Esophagus muscularis mucosa (tissue), 4 donors: Measurements from ENCODE around the gene MRPS16. TPM values are rescaled to one million over a fixed set of nuclear protein-coding genes. Genes with fewer than 3 reads are reported as not detected.

Experiments used
- DNase-seq: peaks from one replicate; pipeline ENCODE4 v3.0.0-alpha.2; 2017; ENCODE audit errors: extremely low spot score
- H3K27ac ChIP-seq, 4 donors: fragments of 200-600 bp; sonication (generic); replicated peaks in 1 of 4; 1 replicate in 3 of 4; 2 replicates in 1 of 4; pipeline ENCODE4 v1.5.1; 2016 to 2019; ENCODE audit warnings: mild to moderate bottlenecking in 1 of 4
- H3K27me3 ChIP-seq, 4 donors: fragments of 200-600 bp; sonication (generic); one replicate each; pipeline versions ENCODE4 v1.5.1 to v1.6.0; 2016 to 2019
- H3K36me3 ChIP-seq, 4 donors: fragments of 200-600 bp; sonication (generic); one replicate each; pipeline ENCODE4 v1.5.1; 2016 to 2019
- H3K4me1 ChIP-seq, 4 donors: fragments of 200-600 bp; sonication (generic); one replicate each; pipeline ENCODE4 v1.5.1; 2016 to 2019
- H3K4me3 ChIP-seq, 4 donors: fragments of 200-600 bp; sonication (generic); 1 replicate in 2 of 4; 2 replicates in 2 of 4; pipeline ENCODE4 v1.5.1; 2016 to 2019; ENCODE audit warnings: mild to moderate bottlenecking in 4 of 4, moderate library complexity in 1 of 4
- H3K9me3 ChIP-seq, 4 donors: fragments of 200-600 bp; sonication (generic); 1 replicate in 3 of 4; 2 replicates in 1 of 4; pipeline ENCODE4 v1.5.1; 2016 to 2019
- CTCF ChIP-seq, 3 experiments: fragments of 200-600 bp in 2 of 3; fragments of 450-650 bp in 1 of 3; sonication (generic) in 2 of 3; IDR thresholded peaks; one replicate each; pipeline ENCODE4 v1.5.1; 2017 to 2019; ENCODE audit warnings: antibody characterized with exemption in 3 of 3, mild to moderate bottlenecking in 2 of 3, moderate library complexity in 1 of 3
- EP300 ChIP-seq: sonication (generic); formaldehyde crosslinking; IDR thresholded peaks from one replicate; pipeline ENCODE4 v1.6.1; 2017; ENCODE audit warnings: antibody characterized with exemption
- POLR2A ChIP-seq: fragments of 450-650 bp; IDR thresholded peaks from one replicate; pipeline ENCODE4 v1.6.1; 2017; ENCODE audit warnings: antibody characterized with exemption, moderate library complexity, mild to moderate bottlenecking, low read depth
- POLR2AphosphoS5 ChIP-seq, 2 donors: sonication (generic); formaldehyde crosslinking; IDR thresholded peaks; one replicate each; pipeline ENCODE4 v1.6.1; 2017; ENCODE audit warnings: antibody characterized with exemption in 2 of 2
- WGBS: methylation state at CpG from one replicate; pipeline ENCODE4 v1.1.5; 2018; 5-methylcytosine and 5-hydroxymethylcytosine counted together
- intact Hi-C: fragments of 100-400 bp; cut with DNase I; formaldehyde crosslinking; loops from one replicate; pipeline ENCODE4 v1.15.1; 2023
- total RNA-seq, 4 donors: library from RNA; depleted of rRNA; stranded (reverse); fragments of >200 nt; gene quantifications; one replicate each; pipeline versions ENCODE4 v1.1.0 to v1.2.1, GENCODE V29; 2016

MRPS16 gene
- total RNA-seq, 4 donors from 2014 or later = 34.5 to 46.1 (median 38.0) TPM

- no peak for TF ChIP-seq EP300
- no peak for TF ChIP-seq POLR2AphosphoS5 (IDR thresholded peaks at IDR 0.05)
- TF ChIP-seq POLR2A = no peak
- no peak for TF ChIP-seq CTCF (IDR thresholded peaks at IDR 0.05)
- Histone ChIP-seq H3K9me3 (no peaks in the 10 kb centered on the region), H3K27me3 (no peaks in the 10 kb centered on the region), H3K27ac (no peak overlapping the region), H3K36me3 (peaks cover 4 to 79% (median 40%) of the 10 kb centered on the region in 4 donors), H3K4me1 (no peaks in the 10 kb centered on the region), H3K4me3 (no peak overlapping the region)
- DNase-seq = no peak
- 79% methylated on average over 2 of the region's 2 CpGs for WGBS
- intact Hi-C loops = no loop called here
These were observed 18.6 kb downstream of the MRPS16 start for GRCh38 chr10:73233883-73234282.

DNA sequence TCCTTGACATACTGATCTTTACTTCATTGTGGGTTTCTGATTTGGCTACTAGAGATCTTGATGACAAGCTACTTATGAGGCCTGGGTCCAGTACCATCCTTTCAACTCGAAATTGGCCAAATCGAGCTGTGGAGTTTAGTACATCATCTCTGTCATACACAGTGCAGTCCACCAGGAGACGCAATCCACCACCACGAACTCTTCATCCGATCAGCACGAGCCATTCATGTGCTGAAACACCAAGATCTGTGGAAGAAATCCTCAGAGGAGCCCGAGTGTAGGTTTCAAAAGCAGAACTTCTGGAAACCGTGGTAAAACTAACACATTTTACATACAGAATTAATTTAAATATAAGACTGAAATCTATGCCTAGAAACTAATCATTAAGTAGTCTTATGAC, 19.6 kb downstream of the MRPS16 start:
- intact Hi-C loops = no loop called here
- Histone ChIP-seq H3K36me3 (peaks cover 4 to 76% (median 37%) of the 10 kb centered on the region in 4 donors), H3K4me1 (no peaks in the 10 kb centered on the region), H3K4me3 (no peak overlapping the region), H3K27me3 (no peaks in the 10 kb centered on the region), H3K27ac (no peak overlapping the region), H3K9me3 (no peaks in the 10 kb centered on the region)
- no peak for DNase-seq
- WGBS = 89% methylated on average over 8 of the region's 8 CpGs
- TF ChIP-seq CTCF (IDR thresholded peaks at IDR 0.05) = no peak
- no peak for TF ChIP-seq POLR2A
- no peak for TF ChIP-seq POLR2AphosphoS5 (IDR thresholded peaks at IDR 0.05)
- TF ChIP-seq EP300 = no peak

- no peaks in the 10 kb centered on the region for H3K4me1 ChIP-seq
- no peak for DNase-seq
- no peaks in the 10 kb centered on the region for H3K9me3 ChIP-seq
- 85% methylated on average over 6 of the region's 6 CpGs for WGBS
- H3K36me3 ChIP-seq = peaks cover 0 to 45% (median 23%) of the 10 kb centered on the region in 4 donors
- no peak overlapping the region for H3K27ac ChIP-seq
- intact Hi-C loops = no loop called here
- H3K27me3 ChIP-seq = no peaks in the 10 kb centered on the region
- no peak overlapping the region for H3K4me3 ChIP-seq
- no peak for TF ChIP-seq POLR2A
- TF ChIP-seq CTCF (IDR thresholded peaks at IDR 0.05) = no peak
- TF ChIP-seq EP300 = no peak
- no peak for TF ChIP-seq POLR2AphosphoS5 (IDR thresholded peaks at IDR 0.05)
These were observed 22.9 kb downstream of the MRPS16 start for GRCh38 chr10:73229567-73229966.

DNA sequence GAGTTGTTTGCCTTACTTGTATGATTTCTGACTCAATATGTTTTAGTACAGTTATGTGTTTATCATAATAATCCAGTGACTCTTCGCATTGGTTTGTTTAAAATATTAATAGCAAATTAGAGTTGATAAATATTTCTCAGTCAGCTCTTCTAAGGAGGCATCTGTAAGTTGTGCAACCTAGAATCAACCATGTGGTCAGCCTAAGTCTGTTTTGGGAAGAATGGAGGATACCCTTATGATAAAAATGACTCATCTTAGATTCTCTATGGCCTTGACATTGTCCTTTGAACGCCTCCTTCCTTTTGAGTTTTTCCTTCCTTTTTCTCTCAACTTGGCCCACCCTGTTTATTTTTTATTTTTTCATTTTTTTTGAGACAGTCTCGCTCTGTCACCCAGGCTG, 24.2 kb downstream of the MRPS16 start:
- no peaks in the 10 kb centered on the region for H3K27me3 ChIP-seq
- no peaks in the 10 kb centered on the region for H3K9me3 ChIP-seq
- no peak for DNase-seq
- H3K36me3 ChIP-seq = peaks cover 0 to 32% (median 19%) of the 10 kb centered on the region in 4 donors
- WGBS = 88% methylated on average over 3 of the region's 3 CpGs
- TF ChIP-seq POLR2A (no peak), EP300 (no peak), CTCF (IDR thresholded peaks at IDR 0.05) (no peak), POLR2AphosphoS5 (IDR thresholded peaks at IDR 0.05) (no peak)
- H3K27ac ChIP-seq = no peak overlapping the region
- H3K4me3 ChIP-seq = no peak overlapping the region
- intact Hi-C loops = no loop called here
- no peaks in the 10 kb centered on the region for H3K4me1 ChIP-seq

GRCh38 chr10:73226663-73227062, 25.8 kb downstream of the MRPS16 start:
- DNase-seq = no peak
- Histone ChIP-seq H3K9me3 (no peaks in the 10 kb centered on the region), H3K4me3 (no peak overlapping the region), H3K36me3 (peaks cover 0 to 28% (median 14%) of the 10 kb centered on the region in 4 donors), H3K4me1 (no peaks in the 10 kb centered on the region), H3K27me3 (no peaks in the 10 kb centered on the region), H3K27ac (no peak overlapping the region)
- TF ChIP-seq EP300 (no peak), POLR2A (no peak), POLR2AphosphoS5 (IDR thresholded peaks at IDR 0.05) (no peak), CTCF (IDR thresholded peaks at IDR 0.05) (no peak)
- intact Hi-C loops = no loop called here
